Measurements from ENCODE around the gene VRK1.

DNA sequence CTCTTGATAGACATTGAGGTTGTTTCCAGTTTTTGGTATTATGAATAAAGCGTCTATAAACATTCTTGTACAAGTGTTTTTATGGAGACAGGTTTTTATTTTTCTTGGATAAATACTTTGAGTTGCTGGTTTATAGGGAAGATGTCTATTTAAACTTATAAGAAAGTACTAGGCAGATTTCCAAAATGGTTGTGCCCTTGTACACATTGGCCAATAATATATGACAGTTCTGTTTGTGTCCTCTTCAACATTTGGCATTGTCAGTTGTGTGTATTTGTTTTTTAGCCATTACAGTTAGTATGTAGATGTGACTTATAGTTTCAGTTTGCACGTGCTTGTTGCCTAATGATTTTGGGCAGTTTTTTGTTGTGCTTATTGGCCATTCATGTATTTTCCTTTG, 42.1 kb downstream of the VRK1 start:
- TF ChIP-seq POLR2A (IDR thresholded peaks at IDR 0.05; ENCODE audit: low read length) = no peak
- no peak for TF ChIP-seq GATA1 (IDR thresholded peaks at IDR 0.05; ENCODE audit: low read depth, low read length)

Data from erythroblast (primary cell).